ENCODE measurements around the gene BFAR. TPM values are rescaled to one million over a fixed set of nuclear protein-coding genes. Genes with fewer than 3 reads are reported as not detected.

The BFAR gene
- total RNA-seq, 1 donor from 2014 or later = 80.7 TPM

GRCh38 chr16:14649816-14650215 lies 17.1 kb downstream of the BFAR start:
- Mint-ChIP-seq H3K4me1 (ENCODE audit: unreplicated experiment) (no peaks in the 10 kb centered on the region), H3K27ac (ENCODE audit: unreplicated experiment) (no peak overlapping the region), H3K27me3 (ENCODE audit: unreplicated experiment) (no peaks in the 10 kb centered on the region), H3K9me3 (ENCODE audit: unreplicated experiment) (no peaks in the 10 kb centered on the region), H3K4me3 (ENCODE audit: unreplicated experiment) (peak overlapping the region; percentile 47), H3K36me3 (ENCODE audit: low read depth, unreplicated experiment) (peaks cover 16% of the 10 kb centered on the region)
- TF ChIP-seq CTCF (IDR thresholded peaks at IDR 0.05; ENCODE audit: unreplicated experiment) = no peak
- DNase-seq (ENCODE audit: low spot score) = no peak

GRCh38 chr16:14650629-14651028 lies 17.9 kb downstream of the BFAR start:
- H3K36me3 Mint-ChIP-seq (ENCODE audit: low read depth, unreplicated experiment) = peaks cover 12% of the 10 kb centered on the region
- no peak overlapping the region for H3K27ac Mint-ChIP-seq (ENCODE audit: unreplicated experiment)
- no peaks in the 10 kb centered on the region for H3K4me1 Mint-ChIP-seq (ENCODE audit: unreplicated experiment)
- no peak overlapping the region for H3K4me3 Mint-ChIP-seq (ENCODE audit: unreplicated experiment)
- DNase-seq (ENCODE audit: low spot score) = no peak
- no peaks in the 10 kb centered on the region for H3K9me3 Mint-ChIP-seq (ENCODE audit: unreplicated experiment)
- H3K27me3 Mint-ChIP-seq (ENCODE audit: unreplicated experiment) = no peaks in the 10 kb centered on the region
- no peak for TF ChIP-seq CTCF (IDR thresholded peaks at IDR 0.05; ENCODE audit: unreplicated experiment)

GRCh38 chr16:14652726-14653125 lies 20.0 kb downstream of the BFAR start:
- Mint-ChIP-seq H3K9me3 (ENCODE audit: unreplicated experiment) (no peaks in the 10 kb centered on the region), H3K4me3 (ENCODE audit: unreplicated experiment) (peak overlapping the region; percentile 45), H3K36me3 (ENCODE audit: low read depth, unreplicated experiment) (peaks cover 13% of the 10 kb centered on the region), H3K27ac (ENCODE audit: unreplicated experiment) (no peak overlapping the region), H3K27me3 (ENCODE audit: unreplicated experiment) (no peaks in the 10 kb centered on the region), H3K4me1 (ENCODE audit: unreplicated experiment) (no peaks in the 10 kb centered on the region)
- no peak for DNase-seq (ENCODE audit: low spot score)
- no peak for TF ChIP-seq CTCF (IDR thresholded peaks at IDR 0.05; ENCODE audit: unreplicated experiment)

DNA sequence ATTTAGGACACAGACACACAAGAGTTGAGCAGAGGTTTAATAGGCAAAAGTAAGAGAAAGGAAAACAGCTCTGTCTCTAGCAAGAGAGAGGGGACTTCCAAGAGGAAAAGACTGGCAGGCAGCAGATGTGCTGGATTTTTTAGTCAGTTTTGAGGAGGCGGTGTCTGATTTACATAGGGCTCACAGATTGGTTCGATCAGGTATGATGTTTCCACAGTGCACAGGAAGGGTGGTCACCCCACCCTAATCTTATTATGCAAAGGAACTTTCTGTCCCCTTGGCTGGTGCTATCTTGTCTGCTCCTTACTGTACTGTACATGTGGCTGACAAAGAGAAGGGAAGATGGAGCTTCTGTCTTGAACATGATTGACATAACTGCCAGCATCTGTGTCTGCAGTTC lies 25.3 kb downstream of the BFAR start:
- Mint-ChIP-seq H3K36me3 (ENCODE audit: low read depth, unreplicated experiment) (peaks cover 19% of the 10 kb centered on the region), H3K27ac (ENCODE audit: unreplicated experiment) (peak overlapping the region; percentile 10)
- no peak for TF ChIP-seq CTCF (IDR thresholded peaks at IDR 0.05; ENCODE audit: unreplicated experiment)

GRCh38 chr16:14667347-14668266 lies 34.9 kb downstream of the BFAR start:
- Mint-ChIP-seq H3K4me3 (ENCODE audit: unreplicated experiment) (peak overlapping the region; percentile 51), H3K9me3 (ENCODE audit: unreplicated experiment) (no peaks in the 10 kb centered on the region), H3K27ac (ENCODE audit: unreplicated experiment) (no peak overlapping the region), H3K27me3 (ENCODE audit: unreplicated experiment) (no peaks in the 10 kb centered on the region), H3K4me1 (ENCODE audit: unreplicated experiment) (no peaks in the 10 kb centered on the region), H3K36me3 (ENCODE audit: low read depth, unreplicated experiment) (peaks cover 34% of the 10 kb centered on the region)
- no peak for TF ChIP-seq CTCF (IDR thresholded peaks at IDR 0.05; ENCODE audit: unreplicated experiment)
- DNase-seq (ENCODE audit: low spot score) = no peak

More for the DNA sequence above, 25.3 kb downstream of the BFAR start:
- no peaks in the 10 kb centered on the region for H3K9me3 Mint-ChIP-seq (ENCODE audit: unreplicated experiment)
- H3K27me3 Mint-ChIP-seq (ENCODE audit: unreplicated experiment) = no peaks in the 10 kb centered on the region
- peaks cover 4% of the 10 kb centered on the region for H3K4me1 Mint-ChIP-seq (ENCODE audit: unreplicated experiment)
- no peak for DNase-seq (ENCODE audit: low spot score)
- H3K4me3 Mint-ChIP-seq (ENCODE audit: unreplicated experiment) = no peak overlapping the region
